GM15510 (cell line): ENCODE measurements around the gene TLE5.

ENCODE experiments used
- POLR2A ChIP-seq: IDR thresholded peaks from 3 replicates; pipeline ENCODE4 v1.6.1; 2011; ENCODE audit warnings: borderline replicate concordance; ENCODE audit not compliant: insufficient read length; ENCODE audit errors: extremely low read depth

The TLE5 gene

DNA sequence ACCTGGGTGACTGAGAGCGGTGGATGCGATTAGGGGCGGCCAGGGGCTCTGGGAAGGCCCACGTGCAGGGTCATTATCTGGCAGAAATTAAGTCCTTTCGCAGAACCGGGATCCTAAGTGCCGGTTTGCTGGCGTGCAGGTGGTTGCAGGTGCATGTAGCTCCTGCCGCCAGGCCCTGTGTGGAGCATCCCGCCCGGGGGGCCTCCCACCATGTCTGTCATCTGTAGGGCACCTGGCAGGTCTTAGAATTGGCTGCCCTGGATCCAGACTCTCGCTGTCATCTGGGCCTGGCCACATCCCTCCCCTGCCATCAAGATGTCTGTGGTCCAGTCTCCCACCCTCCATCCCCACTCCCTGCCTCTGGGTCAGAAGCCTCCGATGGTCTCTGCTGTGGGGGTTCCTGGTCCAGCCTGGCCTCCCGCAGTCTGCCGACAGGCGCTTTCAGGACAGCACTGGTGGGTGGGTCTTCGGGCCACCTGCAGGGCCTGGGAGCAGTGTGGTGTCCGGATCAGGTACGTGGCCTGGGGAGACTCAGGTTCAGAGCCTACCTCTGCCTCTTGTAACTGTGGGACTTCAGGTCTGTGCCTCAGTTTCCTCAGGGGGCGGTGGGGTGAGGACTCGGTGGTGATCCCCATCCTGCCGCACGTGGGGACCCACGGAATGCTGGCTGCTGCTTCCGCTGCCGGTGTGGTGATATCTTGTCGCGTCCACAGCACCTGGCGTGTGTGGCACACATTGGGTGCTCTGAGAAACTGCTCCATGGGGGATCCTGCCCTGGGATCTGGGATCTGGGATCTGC is 37.3 kb upstream of the TLE5 start:
- no peak for TF ChIP-seq POLR2A

- TF ChIP-seq POLR2A: no peak
These were observed 36.4 kb upstream of the TLE5 start for GRCh38 chr19:3098515-3099346.

- no peak for TF ChIP-seq POLR2A
These were observed 35.8 kb upstream of the TLE5 start for GRCh38 chr19:3098141-3098514.

GRCh38 chr19:3097442-3097871 is 35.2 kb upstream of the TLE5 start:
- no peak for TF ChIP-seq POLR2A

GRCh38 chr19:3096902-3097326 is 34.6 kb upstream of the TLE5 start:
- no peak for TF ChIP-seq POLR2A

GRCh38 chr19:3096267-3096901 is 34.1 kb upstream of the TLE5 start:
- no peak for TF ChIP-seq POLR2A

DNA sequence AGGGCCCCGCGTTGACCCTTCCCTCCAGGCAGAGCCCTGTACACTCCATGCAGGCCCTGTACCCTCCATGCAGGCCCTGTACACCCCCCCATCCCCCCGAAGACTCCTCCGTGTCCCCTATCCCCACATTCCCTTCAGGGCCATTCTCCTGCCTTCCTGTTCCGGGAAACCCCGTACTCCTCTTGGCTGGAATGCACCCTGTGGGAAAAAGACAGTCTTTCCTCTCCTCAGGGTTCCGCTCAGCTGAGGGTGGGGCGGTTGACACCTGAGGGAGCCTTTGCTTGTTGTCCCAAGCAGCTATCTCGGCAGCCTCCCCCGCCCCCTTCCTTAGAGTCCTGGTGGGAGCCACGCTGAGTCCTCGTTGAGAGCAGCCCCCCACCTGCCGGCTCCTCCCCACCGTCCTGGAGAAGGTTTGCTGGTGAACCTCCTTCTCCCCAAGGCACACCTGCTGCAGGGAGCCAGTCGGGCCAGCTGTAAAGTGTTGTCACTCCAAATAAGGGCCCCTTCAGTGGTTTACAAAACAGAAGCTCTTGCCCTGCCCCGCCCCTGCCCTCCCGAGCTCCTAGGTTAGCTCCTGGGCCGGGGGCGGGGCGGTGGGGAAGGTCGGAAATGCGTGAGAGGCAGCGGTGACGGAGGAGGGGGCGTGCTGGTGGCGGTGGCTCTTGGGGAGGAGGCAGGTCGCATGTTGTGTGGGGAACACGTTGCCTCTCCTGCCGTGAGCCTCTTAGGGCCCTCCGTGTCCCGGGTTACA is 33.3 kb upstream of the TLE5 start:
- TF ChIP-seq POLR2A: no peak

DNA sequence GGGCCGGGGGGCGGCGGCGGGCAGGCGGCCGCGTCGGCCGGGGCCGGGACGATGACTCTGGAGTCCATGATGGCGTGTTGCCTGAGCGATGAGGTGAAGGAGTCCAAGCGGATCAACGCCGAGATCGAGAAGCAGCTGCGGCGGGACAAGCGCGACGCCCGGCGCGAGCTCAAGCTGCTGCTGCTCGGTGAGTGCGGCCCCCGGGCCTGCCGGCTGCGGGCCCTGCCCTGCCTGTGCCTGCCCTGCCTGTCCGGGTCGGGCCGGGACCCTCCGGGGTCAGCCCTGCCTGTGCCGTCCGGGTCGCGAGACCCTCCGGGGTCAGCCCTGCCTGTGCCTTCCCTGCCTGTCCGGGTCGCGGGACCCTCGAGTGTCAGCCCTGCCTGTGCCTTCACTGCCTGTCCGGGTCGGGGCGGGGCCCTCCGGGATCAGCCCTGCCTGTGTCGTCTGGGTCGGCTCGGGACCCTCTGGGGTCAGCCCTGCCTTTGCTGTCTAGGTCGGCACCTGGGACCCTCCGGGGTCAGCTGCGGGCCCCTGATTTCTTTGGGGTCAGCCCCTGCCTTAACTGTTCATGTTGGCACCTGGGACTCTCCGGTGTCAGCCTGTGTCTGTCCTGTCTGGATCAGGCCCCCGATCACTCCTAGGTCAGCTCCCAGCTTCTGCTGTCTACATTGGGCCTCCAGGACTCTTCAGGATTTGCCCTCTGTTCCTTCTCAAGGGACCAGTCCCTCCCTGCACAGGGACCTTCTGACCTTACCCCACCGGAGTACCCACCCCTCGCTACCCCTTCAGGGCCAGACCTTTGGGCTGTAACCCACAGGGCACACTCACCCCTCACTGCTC is 32.5 kb upstream of the TLE5 start:
- no peak for TF ChIP-seq POLR2A

DNA sequence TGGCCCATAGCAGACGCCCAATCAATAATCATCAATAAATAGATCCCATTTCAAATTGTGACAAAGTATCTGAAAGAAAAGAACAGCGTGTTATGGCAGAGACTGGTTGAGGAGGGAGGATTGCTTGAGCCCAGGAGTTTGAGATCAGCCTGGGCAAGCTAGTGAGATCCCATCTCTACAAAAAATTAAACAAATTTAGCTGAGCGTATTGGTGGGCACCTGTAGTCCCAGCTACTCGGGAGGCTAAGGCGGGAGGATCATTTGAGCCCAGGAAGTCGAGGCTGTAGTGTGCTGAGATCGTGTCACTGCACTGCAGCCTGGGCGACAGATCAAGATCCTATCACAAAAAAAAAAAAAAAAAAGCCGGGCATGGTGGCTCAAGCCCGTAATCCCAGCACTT is 25.5 kb upstream of the TLE5 start:
- no peak for TF ChIP-seq POLR2A

DNA sequence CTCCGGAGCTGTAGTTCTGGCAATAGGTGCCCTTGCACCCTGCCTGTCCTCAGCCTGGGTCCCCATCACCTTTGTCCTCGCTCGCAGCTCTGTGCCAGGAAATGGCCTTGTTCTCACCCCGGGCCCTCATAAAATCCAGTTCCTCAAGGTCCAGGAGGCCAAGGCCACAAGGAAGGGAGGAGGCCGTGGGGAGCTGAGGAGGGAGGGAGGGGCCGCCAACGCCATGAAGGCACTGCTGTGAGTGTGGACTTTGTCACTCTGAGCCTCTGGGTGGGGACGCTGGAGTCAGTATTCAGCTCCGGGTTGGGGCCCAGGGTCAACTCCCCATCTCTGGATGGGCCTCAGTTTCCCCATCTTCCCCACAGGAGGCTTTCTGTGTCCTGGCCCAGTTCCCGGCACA is 22.6 kb upstream of the TLE5 start:
- TF ChIP-seq POLR2A: no peak

DNA sequence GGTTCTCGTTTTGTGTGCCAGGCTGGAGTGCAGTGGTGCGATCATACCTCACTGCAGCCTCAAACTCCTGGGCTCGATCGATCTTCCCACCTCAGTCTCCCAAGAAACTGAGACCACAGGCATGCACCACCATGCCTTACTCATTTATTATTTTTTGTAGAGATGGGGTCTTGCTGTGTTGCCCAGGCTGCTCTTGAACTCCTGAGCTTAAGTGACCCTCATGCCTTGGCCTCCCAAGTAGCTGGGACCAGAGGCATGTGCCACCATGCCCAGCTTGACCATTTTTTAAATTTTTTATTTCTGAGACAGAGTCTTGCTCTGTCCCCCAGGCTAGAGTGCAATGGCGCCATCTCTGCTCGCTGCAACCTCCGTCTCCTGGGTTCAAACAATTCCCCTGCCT is 21.7 kb upstream of the TLE5 start:
- no peak for TF ChIP-seq POLR2A

DNA sequence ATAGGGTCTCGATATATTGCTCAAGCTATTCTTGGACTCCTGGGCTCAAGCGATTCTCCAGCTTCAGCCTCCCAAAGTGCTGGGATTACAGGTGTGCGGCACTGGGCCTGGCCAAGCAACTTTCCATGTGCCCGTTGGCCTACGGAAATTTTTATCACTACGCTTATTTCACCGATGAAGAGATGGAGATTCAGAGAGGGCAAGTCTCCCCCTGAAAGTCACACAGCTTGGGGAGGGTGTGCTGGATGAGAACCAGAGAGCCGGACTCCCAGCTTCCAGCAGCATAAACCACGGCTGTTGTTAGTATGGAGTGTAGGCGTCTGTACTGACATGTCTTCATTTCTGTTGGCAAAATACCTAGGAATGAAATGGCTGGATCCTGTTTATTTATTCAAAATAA is 20.0 kb upstream of the TLE5 start:
- no peak for TF ChIP-seq POLR2A

- TF ChIP-seq POLR2A: no peak
These were observed 18.0 kb upstream of the TLE5 start for GRCh38 chr19:3080286-3080685.

- no peak for TF ChIP-seq POLR2A
These were observed 17.3 kb upstream of the TLE5 start for GRCh38 chr19:3079578-3079977.
